Mammary epithelial cell (primary cell): ENCODE measurements around the gene LMTK2.

Experiments used
- EZH2 ChIP-seq: IDR thresholded peaks from 2 replicates; pipeline ENCODE4 v1.6.1; 2012; ENCODE audit warnings: low read length, inconsistent platforms, borderline replicate concordance
- TF ChIP-seq, protein P1 (sequence below), 2 donors: IDR thresholded peaks in 1 of 2; conservative IDR thresholded peaks in 1 of 2; 2 replicates each; pipeline ENCODE4 v1.5.1; 2011 to 2012; ENCODE audit warnings: inconsistent platforms in 2 of 2, low read length in 2 of 2, mild to moderate bottlenecking in 2 of 2, control low read depth in 1 of 2, low read depth in 1 of 2; ENCODE audit not compliant: insufficient read depth in 1 of 2; ENCODE audit errors: extremely low read depth in 1 of 2

DNA sequence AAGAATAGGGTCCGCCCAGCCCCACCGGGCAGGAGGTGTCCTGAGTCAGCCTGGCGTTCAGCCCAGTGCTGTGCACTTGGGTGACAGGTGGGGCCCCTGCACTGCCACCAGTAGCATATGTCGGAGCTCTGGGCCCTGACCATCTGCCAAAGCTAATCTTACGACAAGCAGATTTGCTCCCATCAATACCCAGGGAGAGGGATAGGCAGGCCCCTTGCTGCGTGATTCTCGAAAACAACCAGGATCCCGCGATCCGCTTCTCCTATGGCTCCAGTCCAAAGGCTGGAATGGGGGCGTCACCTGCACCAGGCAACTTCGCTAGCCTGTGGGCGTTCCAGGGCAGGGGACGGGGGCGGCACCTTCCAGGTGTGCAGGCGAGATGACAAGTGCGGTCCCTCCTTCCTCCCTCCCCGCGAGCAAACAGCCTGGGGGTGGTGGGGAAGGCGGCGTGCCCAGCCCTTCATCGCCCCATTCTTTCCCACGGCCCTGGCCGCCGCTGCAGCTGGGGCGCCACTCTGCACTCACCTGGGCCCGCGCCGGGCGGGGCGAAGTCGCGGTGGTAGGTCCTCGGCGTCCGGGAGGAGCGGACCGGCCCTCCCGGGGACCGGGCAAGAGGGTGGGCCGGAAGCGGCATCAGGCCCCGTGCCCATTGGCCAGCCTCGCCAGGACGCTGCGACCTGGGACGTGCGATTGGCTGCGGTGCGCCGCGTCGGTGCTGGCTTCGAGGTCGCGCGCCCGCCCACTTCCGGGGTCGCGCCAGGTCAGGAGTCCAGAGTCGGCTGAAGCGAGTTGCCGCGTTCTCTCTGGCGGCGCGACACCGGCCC lies 145.2 kb downstream of the LMTK2 start, which contains the start of gene TECPR1:
- TF ChIP-seq, protein P1, sequence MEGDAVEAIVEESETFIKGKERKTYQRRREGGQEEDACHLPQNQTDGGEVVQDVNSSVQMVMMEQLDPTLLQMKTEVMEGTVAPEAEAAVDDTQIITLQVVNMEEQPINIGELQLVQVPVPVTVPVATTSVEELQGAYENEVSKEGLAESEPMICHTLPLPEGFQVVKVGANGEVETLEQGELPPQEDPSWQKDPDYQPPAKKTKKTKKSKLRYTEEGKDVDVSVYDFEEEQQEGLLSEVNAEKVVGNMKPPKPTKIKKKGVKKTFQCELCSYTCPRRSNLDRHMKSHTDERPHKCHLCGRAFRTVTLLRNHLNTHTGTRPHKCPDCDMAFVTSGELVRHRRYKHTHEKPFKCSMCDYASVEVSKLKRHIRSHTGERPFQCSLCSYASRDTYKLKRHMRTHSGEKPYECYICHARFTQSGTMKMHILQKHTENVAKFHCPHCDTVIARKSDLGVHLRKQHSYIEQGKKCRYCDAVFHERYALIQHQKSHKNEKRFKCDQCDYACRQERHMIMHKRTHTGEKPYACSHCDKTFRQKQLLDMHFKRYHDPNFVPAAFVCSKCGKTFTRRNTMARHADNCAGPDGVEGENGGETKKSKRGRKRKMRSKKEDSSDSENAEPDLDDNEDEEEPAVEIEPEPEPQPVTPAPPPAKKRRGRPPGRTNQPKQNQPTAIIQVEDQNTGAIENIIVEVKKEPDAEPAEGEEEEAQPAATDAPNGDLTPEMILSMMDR (conservative IDR thresholded peaks at IDR 0.05 in 1 of 2, IDR thresholded peaks at IDR 0.05 in 1 of 2; ENCODE audit: extremely low read depth in 1 of 2, insufficient read depth in 1 of 2, low read depth in 1 of 2, low read length in 2 of 2) = no peak
- no peak for TF ChIP-seq EZH2
